ENCODE data around the gene EIF5A.

DNA sequence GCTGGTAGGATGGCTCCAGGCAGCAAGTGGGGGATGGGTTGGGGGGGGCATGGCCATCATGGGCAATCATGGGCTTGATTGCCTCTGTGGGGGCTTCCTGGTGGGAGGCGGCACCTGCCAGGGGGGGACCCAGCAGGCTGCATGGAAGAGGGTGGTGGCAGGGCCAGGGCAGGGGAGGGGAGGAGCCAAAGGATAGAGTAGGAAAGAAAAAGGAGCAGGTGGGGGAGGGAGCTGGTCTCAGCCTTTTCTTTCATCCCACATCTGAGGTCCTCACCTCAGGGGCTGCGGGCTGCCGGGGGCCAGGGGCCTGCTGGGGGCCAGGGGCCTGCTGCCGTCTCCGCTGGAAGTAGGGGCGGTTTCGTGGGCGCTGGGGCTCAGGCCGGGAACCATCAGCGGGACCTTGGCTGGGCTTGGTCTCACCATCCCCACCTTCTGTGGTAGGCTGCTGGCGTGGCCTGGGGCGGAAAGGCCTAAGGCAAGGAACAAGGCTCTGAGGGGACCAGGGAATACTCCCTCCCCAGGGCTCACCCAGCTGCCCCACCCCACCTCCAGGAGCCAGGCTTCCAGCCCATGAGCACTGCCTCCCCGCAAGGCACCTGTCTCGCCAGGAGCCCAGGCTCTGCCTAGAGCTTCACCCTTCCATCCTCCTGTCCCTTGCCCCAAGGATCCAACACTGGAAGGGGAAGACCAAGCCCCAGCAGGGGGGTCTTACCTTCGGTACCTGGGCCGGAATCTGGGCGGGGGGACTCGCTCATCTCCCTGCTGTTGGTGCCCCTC, 18.0 kb upstream of the EIF5A start:
- TF ChIP-seq CTCF (IDR thresholded peaks at IDR 0.05) (no peak), POLR2A (IDR thresholded peaks at IDR 0.05) (no peak)

Data from Peyer's patch (tissue), 4 donors.